IMR-90 (cell line): ENCODE measurements around the gene SH3BP2. TPM values are rescaled to one million over a fixed set of nuclear protein-coding genes. Genes with fewer than 3 reads are reported as not detected.

Experiments used
- ATAC-seq: fragments of 200-7000 bp; cut with Tn5 transposase; 2 replicates; pipeline ENCODE4 v1.9.1; 2020; ENCODE audit warnings: low read depth, mild to moderate bottlenecking, moderate library complexity
- BruUV-seq: library from RNA; stranded (reverse); fragments of 400-500 nt; replicated peaks from 2 replicates; lab custom pipeline; 2021; lab: Mats Ljungman, UMichigan
- CTCF ChIA-PET: fragments of 300-600 bp; formaldehyde crosslinking; extraction: SDS; loops from one replicate; lab custom pipeline; 2021; ENCODE audit warnings: antibody characterized with exemption; lab: Yijun Ruan, JAX
- POLR2A ChIA-PET: fragments of 300-600 bp; sonication (Branson Sonifier 250); formaldehyde crosslinking; loops from one replicate; lab custom pipeline; 2022; ENCODE audit warnings: antibody characterized with exemption; ENCODE audit not compliant: unreplicated experiment; lab: Charles Lee
- DNase-seq: peaks from one replicate; pipeline ENCODE4 v3.0.0; 2013
- H2AFZ ChIP-seq: replicated peaks from 2 replicates; pipeline ENCODE3; 2013; ENCODE audit warnings: low read length, mild to moderate bottlenecking; ENCODE audit not compliant: poor library complexity
- H2AK5ac ChIP-seq: 2 replicates; pipeline ENCODE4 v1.6.1; 2013; ENCODE audit warnings: low read depth, low read length, inconsistent platforms
- H2AK9ac ChIP-seq: replicated peaks from 2 replicates; pipeline ENCODE3; 2013; ENCODE audit warnings: mild to moderate bottlenecking, low read depth, low read length, moderate library complexity; ENCODE audit not compliant: poor library complexity
- H2BK120ac ChIP-seq: 2 replicates; pipeline ENCODE4 v1.6.1; 2013; ENCODE audit warnings: low read depth, low read length, inconsistent platforms
- H2BK15ac ChIP-seq: 3 replicates; pipeline ENCODE4 v1.6.1; 2013; ENCODE audit warnings: low read depth, low read length, inconsistent platforms
- H2BK20ac ChIP-seq: 2 replicates; pipeline ENCODE4 v1.6.1; 2013; ENCODE audit warnings: low read depth, mild to moderate bottlenecking, inconsistent platforms, low read length, moderate library complexity
- H2BK5ac ChIP-seq: 2 replicates; pipeline ENCODE4 v1.6.1; 2013; ENCODE audit warnings: mild to moderate bottlenecking, low read depth, low read length, inconsistent platforms; ENCODE audit not compliant: poor library complexity, severe bottlenecking
- H3K14ac ChIP-seq: replicated peaks from 2 replicates; pipeline ENCODE4 v1.6.1; 2013; ENCODE audit warnings: low read depth, low read length, inconsistent platforms
- H3K18ac ChIP-seq: 2 replicates; pipeline ENCODE4 v1.6.1; 2013; ENCODE audit warnings: low read depth, low read length, control low read depth
- H3K23ac ChIP-seq: 2 replicates; pipeline ENCODE4 v1.6.1; 2013; ENCODE audit warnings: low read depth, low read length, inconsistent platforms
- H3K27ac ChIP-seq: 2 replicates; pipeline ENCODE4 v1.5.1; 2013; ENCODE audit warnings: mild to moderate bottlenecking, control low read depth, low read length; ENCODE audit not compliant: insufficient read depth
- H3K27me3 ChIP-seq: 2 replicates; pipeline ENCODE4 v1.6.1; 2013; ENCODE audit warnings: low read length; ENCODE audit not compliant: control insufficient read depth, insufficient read depth
- H3K36me3 ChIP-seq: 2 replicates; pipeline ENCODE4 v1.6.1; 2013; ENCODE audit warnings: low read length, mixed read lengths; ENCODE audit not compliant: control insufficient read depth, insufficient read depth
- H3K4ac ChIP-seq: 2 replicates; pipeline ENCODE4 v1.6.1; 2013; ENCODE audit warnings: low read depth, low read length, inconsistent platforms
- H3K4me1 ChIP-seq: 2 replicates; pipeline ENCODE4 v1.6.1; 2013; ENCODE audit warnings: low read length, mixed read lengths; ENCODE audit not compliant: control insufficient read depth, insufficient read depth
- H3K4me2 ChIP-seq: 2 replicates; pipeline ENCODE4 v1.6.1; 2013; ENCODE audit warnings: low read depth, mild to moderate bottlenecking, control low read depth, low read length, moderate library complexity
- H3K4me3 ChIP-seq: 2 replicates; pipeline ENCODE4 v1.5.1; 2013; ENCODE audit warnings: low read depth, mild to moderate bottlenecking, control low read depth, low read length, moderate library complexity; ENCODE audit not compliant: insufficient read depth
- H3K56ac ChIP-seq: 2 replicates; pipeline ENCODE4 v1.6.1; 2013; ENCODE audit warnings: low read length, inconsistent platforms; ENCODE audit not compliant: insufficient read depth; ENCODE audit errors: extremely low read depth
- H3K79me1 ChIP-seq, 2 experiments: 2 replicates each; pipeline ENCODE4 v1.6.1; 2013; ENCODE audit warnings: low read length in 2 of 2, inconsistent platforms in 1 of 2, low read depth in 1 of 2
- H3K9ac ChIP-seq: 2 replicates; pipeline ENCODE4 v1.6.1; 2013; ENCODE audit warnings: low read depth, low read length, control low read depth
- H3K9me1 ChIP-seq: 2 replicates; pipeline ENCODE4 v1.6.1; 2013; ENCODE audit warnings: low read length, inconsistent platforms; ENCODE audit not compliant: insufficient read depth
- H3K9me3 ChIP-seq: 2 replicates; pipeline ENCODE4 v1.6.1; 2013; ENCODE audit warnings: low read length; ENCODE audit not compliant: control insufficient read depth, insufficient read depth
- H4K20me1 ChIP-seq: 2 replicates; pipeline ENCODE4 v1.6.1; 2013; ENCODE audit warnings: low read length, inconsistent platforms; ENCODE audit not compliant: insufficient read depth
- H4K5ac ChIP-seq: 2 replicates; pipeline ENCODE4 v1.6.1; 2013; ENCODE audit warnings: mild to moderate bottlenecking, low read depth, low read length, control low read depth
- H4K8ac ChIP-seq, 2 experiments: 2 replicates each; pipeline ENCODE4 v1.6.1; 2013; ENCODE audit warnings: low read depth in 2 of 2, low read length in 2 of 2, control low read depth in 1 of 2, inconsistent platforms in 1 of 2
- H4K91ac ChIP-seq: 2 replicates; pipeline ENCODE4 v1.6.1; 2013; ENCODE audit warnings: low read depth, low read length, inconsistent platforms; ENCODE audit not compliant: insufficient read depth
- MAZ ChIP-seq: IDR thresholded peaks from 2 replicates; pipeline ENCODE4 v1.6.1; 2012; ENCODE audit warnings: low read depth, mild to moderate bottlenecking, low read length, improper control_type of control experiment, moderate library complexity, borderline replicate concordance
- WGBS, 2 experiments: methylation state at CpG; one replicate each; pipeline versions ENCODE4 v1.1.5 to v1.1.7; 2013; ENCODE audit warnings: missing lambda C conversion rate in 2 of 2; ENCODE audit not compliant: insufficient read length in 1 of 2; ENCODE audit errors: extremely low coverage in 2 of 2; 5-methylcytosine and 5-hydroxymethylcytosine counted together
- dilution Hi-C: fragments of 300-500 bp; cut with HindIII; formaldehyde crosslinking; loops from one replicate; pipeline ENCODE4 v1.14.3; 2018; ENCODE audit warnings: low sequenced_read_pairs; ENCODE audit not compliant: unreplicated experiment
- in situ Hi-C: fragments of 300-500 bp; cut with MboI; formaldehyde crosslinking; loops from 3 replicates; pipeline ENCODE4 v1.14.3; 2019; ENCODE audit warnings: low sequenced_read_pairs, inconsistent platforms, mixed read lengths
- intact Hi-C: fragments of 100-400 bp; cut with micrococcal nuclease; formaldehyde crosslinking; loops from 2 replicates; pipeline ENCODE4 v1.10.0; 2022
- polyA plus RNA-seq, 3 experiments: library from polyadenylated mRNA; depleted of rRNA; stranded (reverse); fragments of >200 nt; gene quantifications; 2 replicates each; pipeline ENCODE4 v1.2.3, GENCODE V29; 2012; ENCODE audit warnings: low replicate concordance in 1 of 3
- total RNA-seq: library from RNA; depleted of rRNA; stranded (reverse); fragments of >200 nt; gene quantifications from 2 replicates; pipeline ENCODE4 v1.2.3, GENCODE V29; 2012

Gene SH3BP2
- total and polyA plus RNA-seq, 2 of the 4 experiments (the other 2 are of a cell fraction), result 9.0 to 37.2 TPM

DNA sequence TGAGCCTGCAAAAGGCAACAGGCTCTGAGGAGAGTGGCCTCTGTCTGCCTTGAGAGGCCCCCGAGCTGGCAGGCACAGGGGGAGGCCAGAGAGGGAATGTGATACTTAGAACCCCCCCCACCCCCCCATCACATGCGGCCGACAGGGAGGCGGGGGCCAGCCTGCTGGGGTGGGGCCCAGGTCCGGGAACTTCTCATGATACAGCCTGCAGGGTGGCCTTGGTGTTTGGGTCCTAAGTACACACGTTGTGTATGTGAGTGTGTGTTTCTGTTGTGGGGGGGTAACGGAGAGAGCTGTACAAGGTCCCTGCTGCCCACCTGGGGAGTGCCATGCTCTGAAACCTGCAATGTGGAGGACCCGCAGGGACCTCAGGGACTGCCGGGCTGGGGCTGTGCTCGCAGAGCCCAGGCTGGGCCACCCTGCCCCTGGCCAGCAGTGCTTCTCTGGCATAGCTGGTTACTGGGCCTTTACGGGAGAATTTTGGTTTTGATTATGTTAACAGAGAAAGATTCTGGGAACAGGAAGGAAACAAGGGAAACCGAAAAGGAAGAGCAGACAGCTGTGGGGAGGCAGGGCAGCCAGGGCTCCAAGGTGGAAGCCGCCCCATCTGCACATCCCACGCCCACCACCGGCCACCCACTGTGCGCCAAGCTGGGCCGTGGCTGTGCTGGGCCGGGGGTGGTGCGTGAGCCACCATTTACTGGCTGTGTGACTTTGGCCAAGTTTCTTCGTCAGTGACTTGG lies 19.9 kb downstream of the SH3BP2 start:
- H2AFZ ChIP-seq, result peak overlapping the region; percentile 97

More for the DNA sequence above, 19.9 kb downstream of the SH3BP2 start:
- no peak overlapping the region for H2BK15ac ChIP-seq
- dilution Hi-C loops (no loop called here), intact Hi-C loops (no loop called here), in situ Hi-C loops (no loop called here)
- H3K4ac ChIP-seq, result peak overlapping the region; percentile 79
- H2AK5ac ChIP-seq, result peak overlapping the region; percentile 98
- H3K9ac ChIP-seq, result no peak overlapping the region
- H3K79me1 ChIP-seq, result peaks cover 12 to 60% of the 10 kb centered on the region in 2 experiments
- H2BK5ac ChIP-seq, result no peak overlapping the region
- CTCF ChIA-PET, result no interaction called here
- peak overlapping the region; percentile 88 for H4K91ac ChIP-seq
- peak overlapping the region; percentile 93 to 96; a peak in 3 of 4 replicates for H4K8ac ChIP-seq
- DNase-seq, result no peak
- H3K4me3 ChIP-seq, result no peak overlapping the region
- peak overlapping the region; percentile 98 for H2AK9ac ChIP-seq
- TF ChIP-seq MAZ, result no peak
- 0 out of 2 replicates have a peak, but pooled peaks cover 4% of the 10 kb centered on the region for H4K20me1 ChIP-seq
- peaks cover 22% of the 10 kb centered on the region for H3K4me1 ChIP-seq
- peak overlapping the region; percentile 61 for H3K4me2 ChIP-seq
- H2BK120ac ChIP-seq, result no peak overlapping the region; the same call in 1 of the 2 replicates
- peak; percentile 18; the same call in 1 of the 2 replicates for ATAC-seq
- H3K56ac ChIP-seq, result no peak overlapping the region
- H3K14ac ChIP-seq, result 0 out of 2 replicates have a peak overlapping the region, but pooled peaks have one; percentile 72
- H3K18ac ChIP-seq, result no peak overlapping the region; the same call in 1 of the 2 replicates
- peak overlapping the region; percentile 45; the same call in 1 of the 2 replicates for H3K23ac ChIP-seq
- no peaks in the 10 kb centered on the region; the same call in 1 of the 2 replicates for H3K36me3 ChIP-seq
- no peaks in the 10 kb centered on the region for H3K9me3 ChIP-seq
- peaks cover 16% of the 10 kb centered on the region; the same call in 1 of the 2 replicates for H3K9me1 ChIP-seq
- H2BK20ac ChIP-seq, result no peak overlapping the region
- H3K27ac ChIP-seq, result peak overlapping the region; percentile 66
- no peaks in the 10 kb centered on the region for H3K27me3 ChIP-seq
- BruUV-seq, result no TSS peak
- peak overlapping the region; percentile 73 for H4K5ac ChIP-seq
- 58% methylated on average over 4 of the region's 20 CpGs; no CpG with 5 or more reads in 1 of the 2 experiments for WGBS, 2 experiments
- POLR2A ChIA-PET, result no interaction called here
